HEK293 (cell line): ENCODE measurements around the gene IGSF9B.

Experiments used
- CTCF ChIA-PET: fragments of 350-600 bp; formaldehyde crosslinking; extraction: SDS; loops from one replicate; lab custom pipeline; 2021; ENCODE audit warnings: antibody characterized with exemption; lab: Yijun Ruan, JAX
- POLR2A ChIA-PET: fragments of 300-600 bp; formaldehyde crosslinking; extraction: SDS; loops from one replicate; lab custom pipeline; 2020; ENCODE audit warnings: antibody characterized with exemption, inconsistent platforms; lab: Yijun Ruan, JAX
- H3K27ac ChIP-seq: fragments of 200-500 bp; sonication (Bioruptor generic); 2 replicates; pipeline ENCODE4 v1.5.1; 2014; ENCODE audit warnings: low read depth, low read length, control low read depth, inconsistent platforms; ENCODE audit errors: extremely low read depth
- H3K36me3 ChIP-seq, 2 experiments: fragments of 200-500 bp in 1 of 2; sonication (Bioruptor generic) in 1 of 2; 1 replicate in 1 of 2; 2 replicates in 1 of 2; pipeline ENCODE4 v1.5.1; 2014 to 2017; ENCODE audit warnings: inconsistent platforms in 2 of 2, low read length in 2 of 2; ENCODE audit not compliant: control insufficient read depth in 2 of 2, insufficient read depth in 1 of 2
- H3K4me1 ChIP-seq: fragments of 200-500 bp; sonication (Bioruptor generic); 2 replicates; pipeline ENCODE4 v1.5.1; 2014; ENCODE audit warnings: mild to moderate bottlenecking, low read length, inconsistent platforms; ENCODE audit not compliant: control insufficient read depth, insufficient read depth
- H3K4me3 ChIP-seq: 2 replicates; pipeline ENCODE4 v1.5.1; 2011; ENCODE audit warnings: low read depth, mild to moderate bottlenecking, control low read depth, low read length, moderate library complexity
- H3K9me3 ChIP-seq: fragments of 200-500 bp; sonication (Bioruptor generic); 2 replicates; pipeline ENCODE4 v1.5.1; 2014; ENCODE audit warnings: low read depth, low read length, inconsistent platforms; ENCODE audit not compliant: control insufficient read depth, insufficient read depth
- KLF17 ChIP-seq: fragments of 450-650 bp; formaldehyde crosslinking; IDR thresholded peaks from 2 replicates; pipeline ENCODE4 v1.5.1; 2016; ENCODE audit warnings: missing biosample characterization, missing genetic modification characterization
- PBX3 ChIP-seq: sonication (generic); formaldehyde crosslinking; IDR thresholded peaks from 2 replicates; pipeline ENCODE4 v1.8.1; 2022; ENCODE audit warnings: mild to moderate bottlenecking, moderate library complexity, missing genetic modification reagents
- RBAK ChIP-seq: fragments of 450-650 bp; formaldehyde crosslinking; IDR thresholded peaks from 2 replicates; pipeline ENCODE4 v1.5.1; 2016; ENCODE audit warnings: missing biosample characterization, missing genetic modification characterization
- SP3 ChIP-seq: fragments of 450-650 bp; formaldehyde crosslinking; IDR thresholded peaks from 2 replicates; pipeline ENCODE4 v1.5.1; 2016; ENCODE audit warnings: missing biosample characterization, missing genetic modification characterization
- YY1 ChIP-seq: fragments of 450-650 bp; formaldehyde crosslinking; IDR thresholded peaks from 2 replicates; pipeline ENCODE4 v1.5.1; 2018; ENCODE audit warnings: missing biosample characterization, missing genetic modification characterization
- YY2 ChIP-seq: fragments of 450-650 bp; formaldehyde crosslinking; IDR thresholded peaks from 2 replicates; pipeline ENCODE4 v1.5.1; 2016; ENCODE audit warnings: missing biosample characterization, missing genetic modification characterization
- ZBTB10 ChIP-seq: fragments of 450-650 bp; formaldehyde crosslinking; IDR thresholded peaks from 2 replicates; pipeline ENCODE4 v1.5.1; 2016; ENCODE audit warnings: missing biosample characterization, missing genetic modification characterization
- ZFP3 ChIP-seq: fragments of 450-650 bp; formaldehyde crosslinking; IDR thresholded peaks from 2 replicates; pipeline ENCODE4 v1.5.1; 2016; ENCODE audit warnings: low read depth, missing biosample characterization, missing genetic modification characterization
- ZNF133 ChIP-seq: fragments of 450-650 bp; formaldehyde crosslinking; IDR thresholded peaks from 2 replicates; pipeline ENCODE4 v1.5.1; 2016; ENCODE audit warnings: missing biosample characterization, missing genetic modification characterization
- ZNF140 ChIP-seq: fragments of 450-650 bp; formaldehyde crosslinking; IDR thresholded peaks from 2 replicates; pipeline ENCODE4 v1.5.1; 2016; ENCODE audit warnings: missing biosample characterization, missing genetic modification characterization
- ZNF146 ChIP-seq: fragments of 450-650 bp; formaldehyde crosslinking; IDR thresholded peaks from 2 replicates; pipeline ENCODE4 v1.5.1; 2016; ENCODE audit warnings: missing biosample characterization, missing genetic modification characterization
- ZNF174 ChIP-seq: fragments of 450-650 bp; formaldehyde crosslinking; IDR thresholded peaks from 2 replicates; pipeline ENCODE4 v1.5.0; 2017; ENCODE audit warnings: missing biosample characterization, mild to moderate bottlenecking, missing genetic modification characterization
- ZNF18 ChIP-seq: fragments of 450-650 bp; formaldehyde crosslinking; IDR thresholded peaks from 2 replicates; pipeline ENCODE4 v1.5.1; 2016; ENCODE audit warnings: missing biosample characterization, missing genetic modification characterization
- ZNF2 ChIP-seq: fragments of 450-650 bp; formaldehyde crosslinking; IDR thresholded peaks from 2 replicates; pipeline ENCODE4 v1.5.1; 2016; ENCODE audit warnings: missing biosample characterization, missing genetic modification characterization
- ZNF214 ChIP-seq: fragments of 450-650 bp; formaldehyde crosslinking; IDR thresholded peaks from 2 replicates; pipeline ENCODE4 v1.5.1; 2017; ENCODE audit warnings: missing biosample characterization, mild to moderate bottlenecking, missing genetic modification characterization, borderline replicate concordance
- ZNF24 ChIP-seq: fragments of 450-650 bp; formaldehyde crosslinking; IDR thresholded peaks from 2 replicates; pipeline ENCODE4 v1.5.1; 2016; ENCODE audit warnings: missing biosample characterization, missing genetic modification characterization
- ZNF292 ChIP-seq: fragments of 450-650 bp; formaldehyde crosslinking; IDR thresholded peaks from 2 replicates; pipeline ENCODE4 v1.5.1; 2016; ENCODE audit warnings: low read depth, missing biosample characterization, missing genetic modification characterization, borderline replicate concordance
- ZNF302 ChIP-seq: fragments of 450-650 bp; formaldehyde crosslinking; IDR thresholded peaks from 2 replicates; pipeline ENCODE4 v1.5.1; 2016; ENCODE audit warnings: missing biosample characterization, missing genetic modification characterization, low read depth
- ZNF350 ChIP-seq: fragments of 450-650 bp; formaldehyde crosslinking; IDR thresholded peaks from 2 replicates; pipeline ENCODE4 v1.5.0; 2017; ENCODE audit warnings: missing biosample characterization, mild to moderate bottlenecking, missing genetic modification characterization
- ZNF37A ChIP-seq: fragments of 450-650 bp; IDR thresholded peaks from 2 replicates; pipeline ENCODE4 v1.5.1; 2018; ENCODE audit warnings: missing biosample characterization, missing genetic modification characterization
- ZNF501 ChIP-seq: fragments of 450-650 bp; formaldehyde crosslinking; IDR thresholded peaks from 2 replicates; pipeline ENCODE4 v1.5.1; 2016; ENCODE audit warnings: missing biosample characterization, missing genetic modification characterization
- ZNF529 ChIP-seq: fragments of 450-650 bp; formaldehyde crosslinking; IDR thresholded peaks from 2 replicates; pipeline ENCODE4 v1.5.1; 2017; ENCODE audit warnings: missing genetic modification characterization, missing biosample characterization; ENCODE audit not compliant: insufficient replicate concordance
- ZNF76 ChIP-seq: fragments of 450-650 bp; formaldehyde crosslinking; IDR thresholded peaks from 2 replicates; pipeline ENCODE4; 2016; ENCODE audit warnings: low read depth, missing biosample characterization, missing genetic modification characterization, borderline replicate concordance
- ZNF768 ChIP-seq: fragments of 450-650 bp; formaldehyde crosslinking; IDR thresholded peaks from 2 replicates; pipeline ENCODE4 v1.5.1; 2018; ENCODE audit warnings: missing biosample characterization, mild to moderate bottlenecking, missing genetic modification characterization
- ZNF843 ChIP-seq: fragments of 450-650 bp; formaldehyde crosslinking; IDR thresholded peaks from 2 replicates; pipeline ENCODE4 v1.5.1; 2016; ENCODE audit warnings: missing biosample characterization, missing genetic modification characterization
- ZSCAN16 ChIP-seq: fragments of 450-650 bp; formaldehyde crosslinking; IDR thresholded peaks from 2 replicates; pipeline ENCODE4 v1.5.1; 2016; ENCODE audit warnings: missing biosample characterization, missing genetic modification characterization
- ZSCAN5A ChIP-seq: fragments of 450-650 bp; formaldehyde crosslinking; IDR thresholded peaks from 2 replicates; pipeline ENCODE4 v1.5.1; 2016; ENCODE audit warnings: missing biosample characterization, missing genetic modification characterization

Gene IGSF9B

GRCh38 chr11:133896642-133897330, 60.0 kb downstream of the IGSF9B start (continued):
- TF ChIP-seq KLF17 (tag by site-specific recombination) (no peak), ZNF843 (no peak), ZFP3 (tag by site-specific recombination) (no peak), ZNF18 (tag by site-specific recombination) (no peak)
- TF ChIP-seq, all 188 proteins: peak for 0

- TF ChIP-seq ZNF501 (tag by site-specific recombination) (no peak), SP3 (tag by site-specific recombination) (no peak), ZNF146 (tag by site-specific recombination) (no peak), ZNF529 (tag by site-specific recombination) (no peak), ZNF174 (no peak), RBAK (tag by site-specific recombination) (no peak)
- Histone ChIP-seq H3K9me3 (no peaks in the 10 kb centered on the region), H3K36me3 (no peaks in the 10 kb centered on the region), H3K4me1 (no peaks in the 10 kb centered on the region), H3K4me3 (no peak overlapping the region), H3K27ac (no peak overlapping the region)
- ChIA-PET POLR2A (no interaction called here), CTCF (no interaction called here)
These were observed 60.7 kb downstream of the IGSF9B start for GRCh38 chr11:133896028-133896427.

GRCh38 chr11:133895551-133895950, 61.2 kb downstream of the IGSF9B start:
- Histone ChIP-seq H3K9me3 (no peaks in the 10 kb centered on the region), H3K4me3 (no peak overlapping the region), H3K4me1 (no peaks in the 10 kb centered on the region), H3K27ac (no peak overlapping the region), H3K36me3 (no peaks in the 10 kb centered on the region)
- no peak for TF ChIP-seq ZNF214 (tag by site-specific recombination)
- no peak for TF ChIP-seq ZNF2 (tag by site-specific recombination)
- TF ChIP-seq YY2 (tag by site-specific recombination), result no peak
- TF ChIP-seq PBX3 (CRISPR knock-in tag), result no peak
- TF ChIP-seq ZNF350 (tag by site-specific recombination), result no peak
- TF ChIP-seq ZNF140 (tag by site-specific recombination), result no peak
- no peak for TF ChIP-seq ZSCAN16 (tag by site-specific recombination)
- no peak for TF ChIP-seq ZNF768 (tag by site-specific recombination)
- TF ChIP-seq ZSCAN5A (tag by site-specific recombination), result no peak
- TF ChIP-seq ZNF843, result no peak
- no peak for TF ChIP-seq ZNF146 (tag by site-specific recombination)
- no peak for TF ChIP-seq ZNF76 (tag by site-specific recombination)
- TF ChIP-seq YY1 (tag by site-specific recombination), result no peak
- no peak for TF ChIP-seq ZNF133 (tag by site-specific recombination)
- no peak for TF ChIP-seq ZBTB10 (tag by site-specific recombination)
- no peak for TF ChIP-seq ZNF37A (tag by site-specific recombination)
- no peak for TF ChIP-seq ZNF24 (tag by site-specific recombination)
- no peak for TF ChIP-seq ZNF292 (tag by site-specific recombination)
- no peak for TF ChIP-seq ZNF302 (tag by site-specific recombination)
- POLR2A ChIA-PET, result no interaction called here
- CTCF ChIA-PET, result no interaction called here
